T-helper 1 cell treated with Interleukin-12 subunit alpha and Interleukin-12 subunit beta and Interleukin-4 antibody, amounts not matched to agents 30 ng/mL and 1 ng/mL, for 36 hours (primary cell): ENCODE data around the gene PPP1R12B. TPM values are rescaled to one million over a fixed set of nuclear protein-coding genes. Genes with fewer than 3 reads are reported as not detected.
"Not testable (repeated sequence)": the region's sequence is repeated elsewhere in the genome, so short reads cannot be mapped to it uniquely, and the experiment has no call there.

ENCODE experiments used
- intact Hi-C: fragments of 100-400 bp; cut with micrococcal nuclease; formaldehyde crosslinking; loops from one replicate; pipeline ENCODE4 v1.15.1; 2024
- total RNA-seq: library from RNA; stranded (reverse); gene quantifications from 2 replicates; pipeline ENCODE4 v1.2.3, GENCODE V29; 2022

The PPP1R12B gene
- total RNA-seq, 1 donor from 2014 or later: 24.7 TPM

DNA sequence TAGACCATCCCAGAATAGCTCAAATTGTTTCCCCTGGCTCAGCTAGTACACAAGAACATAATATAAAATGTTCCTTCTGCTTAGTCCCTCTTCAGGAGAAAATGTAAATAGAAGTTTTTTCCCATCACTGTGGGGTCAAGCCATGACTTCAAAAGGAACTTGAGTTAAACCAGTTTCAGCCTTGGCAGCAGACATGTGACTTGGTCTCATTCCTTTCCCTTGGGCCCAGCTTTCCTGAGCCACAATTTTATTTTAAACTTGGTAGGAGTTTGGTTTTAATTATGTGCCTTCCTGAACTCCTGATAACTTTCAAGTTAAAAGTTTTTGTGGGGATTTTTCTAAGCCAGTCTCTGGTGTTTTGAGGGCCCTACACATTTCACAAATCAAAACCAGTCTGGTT, 204.1 kb downstream of the PPP1R12B start:
- intact Hi-C loops: not testable (repeated sequence)

DNA sequence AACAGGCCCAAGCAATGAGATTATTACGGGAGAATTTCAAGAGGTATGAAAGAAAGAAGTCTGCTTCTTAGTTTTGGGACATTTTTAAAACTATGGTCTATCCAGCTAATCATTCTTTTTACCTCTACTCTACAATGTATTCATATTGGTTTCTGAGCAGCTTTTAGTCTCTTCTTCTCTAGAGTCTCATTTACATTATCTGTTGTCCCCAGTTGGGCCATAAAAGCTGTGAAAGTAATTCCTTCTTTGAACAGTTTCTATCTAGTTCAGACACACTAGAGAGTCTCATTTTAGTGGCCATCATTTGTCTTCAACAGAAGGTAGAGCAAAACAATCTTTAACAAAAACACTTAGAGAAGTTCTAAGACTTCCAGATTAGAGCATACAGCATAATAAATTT, 204.6 kb downstream of the PPP1R12B start:
- intact Hi-C loops: not testable (repeated sequence)

DNA sequence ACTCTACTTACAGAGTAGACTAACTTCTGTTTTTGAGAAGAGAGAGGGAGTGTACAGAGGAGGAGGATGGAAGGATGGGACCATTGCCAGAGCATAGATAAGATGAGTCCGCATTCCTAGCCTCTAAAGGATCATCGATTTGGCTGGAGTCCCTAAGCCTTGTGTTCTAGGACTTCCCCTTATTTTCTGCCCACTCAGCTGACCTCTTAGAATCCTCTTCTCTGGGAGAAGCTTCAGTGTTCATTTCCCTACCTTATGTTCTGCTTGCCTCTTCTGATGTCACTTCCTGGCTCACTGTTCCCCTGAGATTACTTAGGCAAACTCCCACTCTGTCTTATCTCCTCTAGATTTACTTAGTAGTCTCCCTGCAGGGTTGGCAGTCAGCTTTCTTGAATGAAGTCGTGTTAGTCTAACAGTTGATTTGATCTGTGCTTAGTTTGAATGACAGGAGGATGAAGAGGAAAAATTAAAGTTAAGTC, 205.1 kb downstream of the PPP1R12B start:
- intact Hi-C loops: no loop called here

DNA sequence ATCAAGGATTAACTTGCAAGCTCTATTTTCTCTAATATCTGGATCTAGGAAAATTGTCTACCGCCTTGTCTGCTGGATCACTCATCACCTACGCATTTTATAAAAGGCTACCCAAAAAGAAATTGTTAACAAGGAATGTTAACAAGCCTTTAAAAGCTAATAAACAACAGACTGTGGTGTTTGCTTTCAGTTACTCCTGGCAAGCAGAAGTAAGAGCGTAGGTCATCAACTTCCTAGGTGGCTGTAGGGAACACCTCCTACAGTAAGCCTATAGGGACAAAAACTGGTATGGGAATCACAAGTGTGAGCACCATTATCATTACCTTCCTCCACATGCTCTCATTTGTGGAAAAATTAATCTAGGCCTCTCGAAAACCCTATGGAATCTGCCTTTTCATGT, 206.1 kb downstream of the PPP1R12B start:
- intact Hi-C loops: not testable (repeated sequence)

DNA sequence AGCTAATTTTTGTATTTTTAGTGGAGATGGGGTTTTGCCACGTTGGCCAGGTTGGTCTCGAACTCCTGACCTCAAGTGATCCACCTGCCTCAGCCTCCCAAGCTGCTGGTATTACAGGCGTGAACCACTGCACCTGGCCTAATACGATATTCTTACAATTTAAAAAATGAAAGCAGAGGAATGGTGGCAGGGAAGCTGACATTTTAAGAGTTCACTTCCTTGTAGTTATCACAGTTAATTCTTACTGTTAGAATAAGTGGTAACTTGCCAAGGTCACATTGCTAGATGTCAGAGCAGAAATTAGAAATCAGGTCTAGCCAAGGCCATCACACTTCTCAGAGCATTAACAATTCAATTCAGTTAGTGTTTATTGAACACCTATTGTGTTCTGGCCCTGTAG, 207.5 kb downstream of the PPP1R12B start:
- intact Hi-C loops: not testable (repeated sequence)

DNA sequence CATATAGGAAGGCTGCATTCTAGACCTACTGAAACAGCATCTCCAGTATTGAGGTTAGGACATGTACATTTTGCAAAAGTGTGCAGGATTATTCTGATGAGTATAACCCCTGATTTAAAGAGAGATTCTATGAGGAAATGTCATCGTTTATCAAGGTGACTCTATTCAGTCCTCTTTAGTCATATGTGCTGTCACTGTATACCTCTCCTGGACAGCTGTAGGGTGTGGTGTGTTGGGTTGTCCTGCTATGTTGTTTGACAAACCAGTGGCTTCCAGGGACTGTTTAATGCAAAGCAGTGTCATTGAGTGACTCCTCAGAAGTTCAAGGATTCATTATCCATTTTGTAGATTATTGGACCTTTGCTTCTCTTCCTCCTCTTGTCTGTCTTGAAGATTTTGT, 209.2 kb downstream of the PPP1R12B start:
- intact Hi-C loops: not testable (repeated sequence)

DNA sequence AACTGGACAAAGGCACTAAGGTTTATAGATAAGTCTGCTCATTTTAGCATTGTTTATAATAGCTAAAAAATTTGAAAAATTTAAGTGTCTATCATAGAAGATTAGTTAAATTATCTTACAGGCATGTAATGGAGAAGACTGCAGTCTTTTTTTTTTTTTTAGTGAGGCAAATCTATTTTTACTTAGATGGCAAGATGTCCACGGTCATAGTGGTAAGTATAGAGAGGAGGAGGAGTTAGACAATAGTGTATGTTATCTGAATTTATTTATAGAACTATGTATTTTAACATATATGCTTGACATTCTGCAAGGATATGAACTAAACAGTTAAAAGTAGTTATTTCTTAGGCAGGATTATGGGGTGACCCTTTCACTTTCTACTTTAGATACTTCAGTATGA, 212.7 kb downstream of the PPP1R12B start:
- intact Hi-C loops: no loop called here

DNA sequence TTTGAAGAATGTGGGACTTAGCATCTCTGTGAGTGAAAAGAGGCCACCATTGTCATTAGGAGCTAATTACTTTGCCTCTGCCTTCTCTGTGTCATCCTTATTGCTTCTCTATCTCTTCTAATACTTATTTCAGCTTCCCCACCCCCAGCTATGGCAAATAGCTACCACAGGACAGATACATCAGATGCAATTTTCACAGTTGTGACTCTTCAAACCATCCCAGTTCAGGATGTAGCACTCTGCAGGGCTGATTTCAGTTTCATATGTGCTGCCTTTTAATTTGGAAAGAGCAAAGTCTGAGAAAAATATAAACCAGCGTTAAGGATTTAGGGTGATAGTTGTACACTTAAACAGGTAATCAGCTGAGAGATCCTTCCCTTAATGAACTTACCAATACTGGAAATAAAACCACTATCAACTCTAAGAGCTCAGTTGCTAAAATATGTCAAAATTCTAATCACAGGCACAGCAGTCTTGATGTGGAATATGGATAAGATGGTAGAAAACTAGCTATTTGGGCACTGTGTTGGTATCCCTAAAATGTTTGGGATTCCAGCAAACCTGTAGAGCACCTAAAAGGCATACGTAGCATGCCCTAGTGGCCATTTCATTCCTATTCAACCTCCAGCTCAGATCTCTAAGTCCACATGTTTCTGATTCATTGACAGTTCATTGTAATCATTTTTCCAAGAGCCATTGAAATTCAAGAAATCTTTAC, 213.4 kb downstream of the PPP1R12B start:
- intact Hi-C loops: no loop called here

DNA sequence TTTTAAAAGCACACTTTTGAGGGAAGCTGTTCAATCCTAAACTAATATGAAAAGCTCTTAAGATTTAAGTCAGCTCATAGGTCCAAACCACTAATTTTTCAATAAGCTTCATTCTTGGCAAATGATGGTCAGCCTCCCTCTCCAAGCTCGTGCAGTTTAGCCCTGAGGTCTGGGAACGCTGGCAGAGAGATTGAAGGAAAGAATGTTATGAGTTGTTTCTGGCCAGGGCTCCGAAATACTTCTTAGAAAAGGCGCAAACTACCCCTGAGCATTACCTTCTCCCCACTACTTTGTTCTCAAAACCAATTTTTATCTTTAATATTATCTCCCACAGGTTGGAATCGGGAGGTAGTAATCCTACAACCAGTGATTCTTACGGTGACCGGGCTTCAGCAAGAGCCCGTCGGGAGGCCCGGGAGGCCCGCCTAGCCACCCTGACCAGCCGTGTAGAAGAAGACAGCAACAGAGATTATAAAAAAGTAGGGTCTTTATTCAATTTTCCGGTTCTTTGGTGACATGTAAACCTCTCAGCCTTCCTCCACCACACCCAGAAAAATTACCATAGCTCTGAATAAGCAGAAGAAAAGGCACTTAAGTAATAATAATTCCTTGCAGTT, 214.1 kb downstream of the PPP1R12B start:
- intact Hi-C loops: no loop called here

DNA sequence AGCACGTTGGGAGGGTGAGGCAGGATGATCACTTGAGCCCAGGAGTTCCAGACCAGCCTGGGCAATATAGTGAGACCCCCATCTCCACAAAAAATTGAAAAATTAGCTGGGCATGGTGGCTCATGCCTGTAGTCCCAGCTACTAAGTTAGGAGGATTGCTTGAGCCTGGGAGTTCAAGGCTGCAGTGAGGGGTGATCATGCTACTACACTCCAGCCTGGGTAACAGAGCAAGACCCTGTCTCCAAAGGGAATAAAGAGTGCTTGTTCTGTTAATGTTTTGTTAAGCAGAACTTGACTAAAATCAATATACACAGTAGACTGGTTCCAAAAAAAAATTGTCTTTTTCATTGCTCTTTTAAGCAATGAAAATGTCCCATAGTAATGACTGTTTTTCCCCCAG, 215.3 kb downstream of the PPP1R12B start:
- intact Hi-C loops: no loop called here

DNA sequence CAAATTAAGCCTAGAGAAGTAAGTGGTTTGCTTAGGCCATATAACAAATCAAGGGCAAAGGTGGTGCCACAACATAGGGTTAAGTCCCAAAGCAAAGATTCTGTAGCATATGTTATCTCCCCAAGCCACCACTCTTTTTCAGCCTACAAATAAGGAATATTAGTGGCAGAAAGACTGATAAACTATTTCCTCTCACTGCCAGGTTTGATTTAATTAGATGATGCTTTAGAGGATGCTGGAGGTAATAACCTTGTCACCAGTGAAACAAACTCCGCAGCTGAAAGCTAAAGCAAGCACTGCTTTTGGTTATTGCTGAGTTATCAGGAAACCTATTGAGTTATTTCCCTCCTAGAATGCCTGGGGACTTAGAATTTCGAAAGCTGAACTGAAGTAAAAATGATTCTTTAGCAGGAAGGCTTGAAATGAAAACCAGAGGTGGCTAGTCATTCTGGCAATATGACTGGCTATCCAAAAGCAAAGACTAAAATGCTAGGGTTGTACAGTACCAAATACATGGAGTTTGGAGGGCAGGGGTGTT, 216.5 kb downstream of the PPP1R12B start:
- intact Hi-C loops: no loop called here

DNA sequence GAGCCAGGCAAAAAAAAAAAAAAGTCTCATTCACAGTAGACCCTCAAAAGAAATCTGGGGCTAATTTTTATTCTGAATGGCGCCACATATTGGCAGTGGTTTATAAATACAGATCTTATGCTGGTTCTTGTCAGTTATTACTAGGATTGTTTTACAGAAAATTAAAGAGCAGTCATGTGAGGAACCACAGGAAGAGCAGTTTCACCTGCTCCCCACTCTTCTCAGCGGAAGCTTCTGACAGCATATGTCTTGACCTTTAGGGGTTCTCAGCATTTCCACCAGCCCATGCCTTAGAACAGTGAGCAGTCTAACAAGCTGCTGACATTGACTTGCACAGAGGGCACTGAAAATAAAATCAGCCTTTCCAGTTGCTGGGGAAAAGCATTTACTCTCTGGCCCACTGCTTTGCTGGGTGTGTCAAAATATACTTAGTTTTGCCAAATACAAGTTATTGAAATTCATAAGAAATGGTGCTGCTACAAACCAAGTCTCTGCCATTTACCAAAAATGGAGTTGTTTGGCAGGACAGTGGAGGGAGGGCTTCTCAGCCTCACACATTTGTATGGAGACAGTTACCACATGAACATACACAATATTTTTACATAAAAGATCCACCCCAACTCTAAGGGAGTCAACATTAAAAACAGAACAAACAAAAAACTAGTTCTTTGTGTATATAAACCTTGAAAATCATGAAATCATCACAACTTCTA, 217.5 kb downstream of the PPP1R12B start:
- intact Hi-C loops: no loop called here

DNA sequence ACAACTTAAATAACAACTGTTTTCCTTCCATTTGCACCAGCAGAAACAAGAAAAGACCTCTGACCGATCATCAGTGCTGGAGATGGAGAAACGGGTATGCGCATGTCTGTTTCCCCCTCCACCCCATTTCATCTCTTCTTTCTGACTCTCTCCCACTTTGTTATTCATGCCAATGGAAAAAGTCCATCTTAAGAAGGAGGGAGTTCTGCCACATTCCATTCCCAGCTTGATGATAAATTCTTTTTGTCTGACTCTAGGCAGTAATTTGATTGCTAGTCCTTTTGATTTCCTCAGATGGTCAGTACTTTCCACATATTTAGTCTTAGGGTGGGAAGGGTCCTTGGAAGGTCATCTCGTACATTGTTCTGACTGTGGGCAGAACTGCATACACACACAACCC, 219.2 kb downstream of the PPP1R12B start:
- intact Hi-C loops: no loop called here

DNA sequence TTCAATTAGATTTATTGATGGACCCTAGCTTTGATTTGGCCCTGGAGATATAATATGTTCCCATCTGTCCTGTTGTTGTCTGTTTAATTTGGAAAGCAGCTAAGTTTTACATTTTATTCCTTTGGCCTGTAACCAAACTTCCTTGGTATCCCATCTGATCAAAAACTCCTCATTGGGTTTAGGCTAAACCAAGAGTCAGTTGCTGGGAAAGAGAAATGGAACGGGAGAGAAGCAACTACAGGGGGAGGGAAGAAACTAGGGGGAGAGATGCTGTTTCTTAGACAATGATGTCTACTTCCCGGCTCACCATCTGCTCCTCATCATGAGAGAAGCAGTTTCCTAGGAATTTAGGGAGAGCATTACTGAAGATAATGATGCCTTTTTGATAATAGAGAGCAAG, 219.9 kb downstream of the PPP1R12B start:
- intact Hi-C loops: no loop called here

DNA sequence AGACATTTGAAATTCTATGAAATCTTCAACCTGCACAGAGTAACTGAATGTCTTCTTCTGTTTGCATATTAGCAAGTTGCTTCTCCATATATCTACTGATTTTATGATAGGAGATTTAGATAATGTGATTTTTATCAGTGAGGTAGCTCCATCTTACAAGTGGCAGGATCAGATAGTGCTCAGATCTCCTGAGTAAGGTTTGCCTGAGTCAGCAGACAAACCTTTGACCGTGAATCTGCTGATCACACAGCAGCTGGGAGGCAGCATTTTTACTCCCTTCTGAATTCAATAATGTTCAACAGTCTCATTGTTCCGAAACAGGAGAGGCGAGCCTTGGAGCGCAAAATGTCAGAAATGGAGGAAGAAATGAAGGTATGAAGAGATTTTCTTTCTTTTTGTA, 220.3 kb downstream of the PPP1R12B start:
- intact Hi-C loops: no loop called here

DNA sequence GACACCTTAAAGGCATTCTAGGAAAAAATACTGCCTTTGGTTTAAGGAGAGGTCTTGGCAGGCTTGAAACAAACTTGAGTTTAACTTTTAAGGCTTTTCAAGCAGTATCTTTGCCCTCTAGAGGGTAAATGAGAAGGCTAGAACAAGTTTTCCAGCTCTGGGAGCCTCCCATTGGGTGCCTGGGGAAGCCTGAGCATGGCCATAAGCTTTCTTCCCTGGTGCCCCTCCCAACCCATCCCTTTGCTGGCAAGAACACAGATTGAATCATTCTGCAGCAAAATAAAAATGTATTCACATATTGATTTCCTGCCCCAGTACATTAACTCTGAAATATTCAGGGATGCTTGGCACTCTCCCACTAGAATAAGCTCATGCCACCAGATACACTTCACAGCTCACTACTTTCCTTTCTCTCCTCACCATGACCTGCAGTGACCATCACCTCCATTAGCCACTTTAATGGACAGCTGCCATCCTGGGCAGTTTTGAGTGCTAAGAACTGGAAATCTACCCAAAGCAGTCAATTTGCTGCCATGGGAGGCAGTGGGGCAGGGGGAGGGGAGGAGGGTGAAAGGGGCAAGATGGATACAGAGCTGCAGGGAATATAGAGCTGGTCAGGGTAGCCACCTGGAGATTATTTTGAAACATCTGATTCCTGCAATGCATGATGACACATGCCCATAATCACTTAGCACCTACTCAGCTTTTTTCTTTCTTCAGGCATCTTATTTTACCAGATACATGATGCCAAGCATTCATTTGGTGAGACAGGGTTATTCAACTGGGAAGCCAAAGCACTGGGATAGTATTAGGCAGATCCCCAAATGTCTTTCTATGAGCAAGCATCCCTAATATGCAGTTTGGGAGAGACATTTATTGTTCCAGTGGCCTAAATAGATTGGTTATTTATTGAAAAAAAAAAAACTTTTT, 221.2 kb downstream of the PPP1R12B start:
- intact Hi-C loops: no loop called here

DNA sequence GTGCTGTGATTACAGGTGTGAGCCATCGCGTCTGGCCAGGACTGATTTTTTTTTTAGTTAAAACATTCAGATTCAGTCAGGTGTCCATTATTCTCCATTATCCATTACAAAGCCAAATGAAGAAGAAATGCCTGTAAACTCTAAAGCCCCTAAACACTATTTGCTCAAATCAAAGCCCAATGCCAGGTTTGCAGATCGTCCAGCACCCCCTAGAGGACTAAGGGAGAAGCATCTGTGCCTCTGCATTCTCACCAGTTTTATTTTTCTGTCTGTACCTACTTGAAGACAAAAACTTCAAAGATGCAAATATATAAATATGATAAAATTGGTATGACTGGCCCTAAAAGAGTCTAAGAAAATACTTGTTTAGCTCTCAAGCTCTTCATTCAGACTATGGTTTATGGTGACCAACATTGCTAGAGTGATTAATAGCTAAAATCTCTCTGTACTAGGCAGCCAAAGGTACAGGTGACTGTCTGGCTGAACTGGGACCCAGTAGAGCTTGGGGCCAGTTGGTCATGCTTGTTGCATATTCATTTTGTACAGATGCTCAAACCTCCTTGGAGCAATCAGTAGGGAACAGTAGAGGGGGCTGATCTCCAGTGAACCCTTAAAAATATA, 223.3 kb downstream of the PPP1R12B start:
- intact Hi-C loops: loop anchor here (1.0 kb wide), 3 partner anchors 71 to 229 kb away; no protein-coding TSS in a partner anchor

DNA sequence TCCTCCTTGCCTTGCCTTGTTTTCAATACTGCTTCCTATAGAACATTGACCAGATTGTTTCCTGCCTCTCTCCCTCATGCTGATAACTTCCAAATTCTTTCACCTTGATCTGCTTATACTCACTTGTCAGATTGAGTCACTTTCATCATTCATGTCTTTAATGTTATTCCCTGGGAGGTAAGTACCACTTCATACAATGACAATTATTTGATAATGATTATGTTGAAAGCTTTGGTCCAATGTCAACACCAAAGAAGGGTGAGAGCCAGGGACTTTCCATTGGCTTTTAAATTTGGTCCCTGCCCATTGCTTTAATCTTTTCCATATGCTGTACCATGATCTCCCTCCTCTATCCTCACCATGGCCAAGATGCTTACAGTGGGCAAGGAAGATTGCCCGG, 224.4 kb downstream of the PPP1R12B start:
- intact Hi-C loops: no loop called here

DNA sequence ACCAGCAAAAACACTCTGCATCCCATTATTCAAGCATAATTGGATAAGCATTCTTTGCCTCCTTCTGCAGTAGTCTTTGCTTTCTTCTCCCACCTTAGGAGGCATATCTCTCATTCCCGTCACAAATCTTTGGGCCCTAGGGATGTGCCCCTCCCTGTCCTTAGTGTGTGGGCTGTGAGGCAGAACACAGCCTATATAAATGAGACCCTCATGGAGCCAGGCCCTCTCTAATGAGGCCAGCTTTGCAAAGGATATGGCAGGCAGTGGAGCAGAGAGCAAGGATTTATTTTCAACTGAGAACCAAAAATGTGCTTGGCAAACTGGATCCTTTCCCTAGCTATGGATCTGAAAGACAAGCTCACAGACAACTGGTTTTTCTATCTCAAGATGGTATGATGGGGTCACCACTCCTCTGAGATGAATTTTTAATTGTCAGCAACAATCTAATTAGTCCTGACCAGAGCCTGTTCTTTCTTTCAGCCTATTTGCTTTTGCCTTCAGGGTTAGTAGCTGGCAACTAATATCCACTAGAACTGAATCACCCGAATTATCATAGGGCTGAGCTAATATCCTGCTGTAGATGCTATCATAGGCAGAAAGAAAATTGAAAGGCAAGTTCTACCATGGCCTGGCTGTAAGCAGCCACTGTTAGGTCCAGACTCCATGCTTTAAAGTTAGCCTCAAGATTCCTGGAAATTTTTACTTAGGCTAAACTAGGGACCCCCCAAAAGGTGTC, 227.6 kb downstream of the PPP1R12B start:
- intact Hi-C loops: no loop called here

DNA sequence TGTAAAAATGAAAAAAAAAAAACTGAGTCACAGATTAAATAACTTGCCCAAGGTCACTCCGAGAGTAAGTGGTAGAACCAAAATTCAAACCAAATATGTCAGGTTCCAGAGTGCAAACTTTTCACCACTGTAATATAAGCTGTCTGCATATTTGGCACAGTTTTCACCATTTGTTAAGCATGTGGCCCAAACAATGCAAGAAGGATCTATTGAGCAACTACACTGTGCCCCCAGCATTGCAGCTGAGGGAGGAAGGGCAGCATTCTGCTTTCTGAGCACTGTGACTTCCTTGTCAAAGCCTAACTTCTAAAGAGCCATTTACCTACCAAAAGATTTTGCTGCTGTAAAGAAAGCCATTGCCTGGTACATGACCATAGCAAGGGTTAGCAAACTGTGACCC, 228.3 kb downstream of the PPP1R12B start:
- intact Hi-C loops: no loop called here
